PC-3 (cell line): ENCODE results near the gene FBXO5. TPM values are rescaled to one million over a fixed set of nuclear protein-coding genes. Genes with fewer than 3 reads are reported as not detected.

Source experiments
- ATAC-seq: fragments of 200-7000 bp; cut with Tn5 transposase; 2 replicates; pipeline ENCODE4 v1.9.1; 2020; ENCODE audit warnings: mild to moderate bottlenecking, moderate library complexity
- Bru-seq: library from RNA; stranded (reverse); fragments of 400-500 nt; gene quantifications from one replicate; lab custom pipeline; 2021; lab: Mats Ljungman, UMichigan
- BruChase-seq, 2 experiments: library from RNA; stranded (reverse); fragments of 400-500 nt; gene quantifications; one replicate each; lab custom pipeline; 2021; lab: Mats Ljungman, UMichigan
- BruUV-seq: library from RNA; stranded (reverse); fragments of 400-500 nt; replicated peaks from 2 replicates; lab custom pipeline; 2021; lab: Mats Ljungman, UMichigan
- CTCF ChIA-PET: fragments of 300-600 bp; sonication (Branson Sonifier 250); formaldehyde crosslinking; loops from one replicate; lab custom pipeline; 2022; ENCODE audit warnings: antibody characterized with exemption; lab: Charles Lee
- POLR2A ChIA-PET: fragments of 300-600 bp; sonication (Branson Sonifier 250); formaldehyde crosslinking; loops from one replicate; lab custom pipeline; 2022; ENCODE audit warnings: antibody characterized with exemption; ENCODE audit not compliant: unreplicated experiment; lab: Charles Lee
- DNase-seq: peaks from one replicate; pipeline ENCODE4 v3.0.0-alpha.2; 2015
- H2AFZ ChIP-seq: fragments of 300-600 bp; sonication (generic); 2 replicates; pipeline ENCODE4 v1.6.0; 2016; ENCODE audit warnings: antibody characterized with exemption, low read length
- H3F3A ChIP-seq: fragments of 300-600 bp; sonication (generic); one replicate; pipeline ENCODE4 v1.6.0; 2017; ENCODE audit warnings: antibody characterized with exemption, low read length, control low read depth, mild to moderate bottlenecking; ENCODE audit not compliant: unreplicated experiment
- H3K27ac ChIP-seq: fragments of 300-600 bp; sonication (generic); 2 replicates; pipeline ENCODE4 v1.5.1; 2016; ENCODE audit warnings: mild to moderate bottlenecking, low read length
- H3K27me3 ChIP-seq: fragments of 300-600 bp; sonication (generic); 2 replicates; pipeline ENCODE4 v1.6.1; 2016; ENCODE audit warnings: low read length, mixed read lengths
- H3K36me3 ChIP-seq: fragments of 300-600 bp; sonication (generic); 2 replicates; pipeline ENCODE4 v1.6.1; 2016; ENCODE audit warnings: low read depth, mixed run types, low read length, mixed read lengths
- H3K4me1 ChIP-seq: fragments of 300-600 bp; sonication (generic); 2 replicates; pipeline ENCODE4 v1.5.1; 2016; ENCODE audit warnings: low read length; ENCODE audit not compliant: insufficient read depth
- H3K4me2 ChIP-seq: fragments of 300-600 bp; sonication (generic); 2 replicates; pipeline ENCODE4 v1.6.0; 2016; ENCODE audit warnings: low read length
- H3K4me3 ChIP-seq: fragments of 300-600 bp; sonication (generic); 2 replicates; pipeline ENCODE4 v1.5.1; 2016; ENCODE audit warnings: mild to moderate bottlenecking, low read length, mixed read lengths
- H3K79me2 ChIP-seq: fragments of 300-600 bp; sonication (generic); 2 replicates; pipeline ENCODE4 v1.6.1; 2017; ENCODE audit warnings: low read length, mixed read lengths
- H3K9ac ChIP-seq: fragments of 300-600 bp; sonication (generic); 2 replicates; pipeline ENCODE4 v1.6.0; 2016; ENCODE audit warnings: mild to moderate bottlenecking, low read length
- H3K9me2 ChIP-seq: fragments of 300-600 bp; sonication (generic); replicated peaks from 2 replicates; pipeline ENCODE4 v1.6.1; 2016; ENCODE audit warnings: mixed run types, low read length, mixed read lengths
- H3K9me3 ChIP-seq: fragments of 300-600 bp; sonication (generic); 2 replicates; pipeline ENCODE4 v1.6.1; 2016; ENCODE audit warnings: low read length, mixed read lengths
- H4K20me1 ChIP-seq: fragments of 300-600 bp; sonication (generic); 2 replicates; pipeline ENCODE4 v1.6.1; 2016; ENCODE audit warnings: low read length, mixed read lengths
- EZH2 ChIP-seq: fragments of 300-600 bp; sonication (generic); IDR thresholded peaks from one replicate; pipeline ENCODE4 v1.6.1; 2017; ENCODE audit warnings: antibody characterized with exemption, mild to moderate bottlenecking, low read length; ENCODE audit not compliant: unreplicated experiment
- EZH2phosphoT487 ChIP-seq: fragments of 300-600 bp; sonication (generic); IDR thresholded peaks from 2 replicates; pipeline ENCODE4 v1.6.1; 2018; ENCODE audit warnings: mild to moderate bottlenecking, antibody characterized with exemption, low read length, borderline replicate concordance
- intact Hi-C: fragments of 100-400 bp; cut with micrococcal nuclease; formaldehyde crosslinking; loops from 2 replicates; pipeline ENCODE4 v1.9.0; 2023
- long read RNA-seq: library from polyadenylated mRNA; unstranded; transcript quantifications from one replicate; pipeline ENCODE4 v2.0.0, GENCODE V29; 2021; ENCODE audit not compliant: unreplicated experiment
- total RNA-seq: library from RNA; depleted of rRNA; stranded (reverse); fragments of >200 nt; gene quantifications from 2 replicates; pipeline ENCODE4 v1.2.3, GENCODE V29; 2014; rRNA removed
- TF ChIP-seq, protein P1 (sequence below): fragments of 300-600 bp; sonication (generic); conservative IDR thresholded peaks from 2 replicates; pipeline ENCODE4 v1.5.1; 2017; ENCODE audit warnings: antibody characterized with exemption, low read depth, mild to moderate bottlenecking, low read length

FBXO5 gene, protein sequence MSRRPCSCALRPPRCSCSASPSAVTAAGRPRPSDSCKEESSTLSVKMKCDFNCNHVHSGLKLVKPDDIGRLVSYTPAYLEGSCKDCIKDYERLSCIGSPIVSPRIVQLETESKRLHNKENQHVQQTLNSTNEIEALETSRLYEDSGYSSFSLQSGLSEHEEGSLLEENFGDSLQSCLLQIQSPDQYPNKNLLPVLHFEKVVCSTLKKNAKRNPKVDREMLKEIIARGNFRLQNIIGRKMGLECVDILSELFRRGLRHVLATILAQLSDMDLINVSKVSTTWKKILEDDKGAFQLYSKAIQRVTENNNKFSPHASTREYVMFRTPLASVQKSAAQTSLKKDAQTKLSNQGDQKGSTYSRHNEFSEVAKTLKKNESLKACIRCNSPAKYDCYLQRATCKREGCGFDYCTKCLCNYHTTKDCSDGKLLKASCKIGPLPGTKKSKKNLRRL
- total RNA-seq (11.5 and 16.8 TPM in 2 replicates), Bru-seq, nascent RNA (percentile 81 among the genes with signal in this experiment), BruChase-seq, experiment 1, labeled RNA remaining after a 6-hour chase (percentile 65 among the genes with signal in this experiment), BruChase-seq, experiment 2, labeled RNA remaining after a 2-hour chase (percentile 70 among the genes with signal in this experiment)
- long read RNA-seq, transcript FBXO5-202 (5 exons, 2,221 nt) = major isoform, 6 of 12 reads
- long read RNA-seq, partial matches to known transcripts = 2 of 12 reads
- long read RNA-seq, other reads (novel, unspliced or antisense) = 2 of 12 reads

DNA sequence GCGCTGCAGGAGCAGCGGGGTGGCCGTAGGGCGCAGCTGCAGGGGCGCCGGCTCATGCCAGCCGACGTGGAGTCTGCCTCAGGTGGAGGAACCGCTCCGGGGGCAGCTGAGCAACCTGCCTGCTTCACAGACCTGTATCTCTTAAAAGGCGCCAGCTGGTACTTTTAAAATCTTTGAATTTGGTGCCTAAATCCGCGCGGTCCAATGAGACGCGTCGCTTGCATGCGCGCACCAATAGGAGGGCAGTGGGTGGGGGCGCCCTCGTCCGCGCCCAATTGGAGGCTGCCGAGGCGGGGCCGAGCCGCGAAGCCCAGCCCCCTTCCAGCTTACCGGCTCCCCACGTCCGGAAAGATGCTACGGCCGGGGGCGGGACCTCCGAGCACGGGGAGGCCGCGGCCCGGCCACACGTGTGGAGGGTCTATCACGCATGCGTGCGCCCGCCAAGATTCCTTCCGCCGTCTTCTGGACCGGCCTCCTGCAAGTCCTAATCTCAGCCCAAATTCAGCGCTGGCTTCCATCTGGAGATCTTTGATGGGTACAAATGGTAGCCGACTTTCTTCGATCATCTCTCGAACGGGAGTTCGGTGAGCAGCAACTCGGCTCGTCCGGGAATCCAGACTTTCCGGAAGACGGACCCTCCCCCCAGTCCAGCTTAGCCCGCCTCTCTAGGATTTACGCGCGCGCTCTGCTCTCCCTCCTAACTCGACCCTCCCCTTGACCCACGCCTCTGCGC, at the start of gene FBXO5:
Gene FBXO5 (minus strand): TSS at position 138 of the 733 bp plus-strand sequence. CDS start 82 bp downstream, at position 56.
- Histone ChIP-seq H3K4me1 (peaks cover 25% of the 10 kb centered on the region), H3K9me2 (no peaks in the 10 kb centered on the region), H4K20me1 (peaks cover 20% of the 10 kb centered on the region), H2AFZ (peak within 1 kb of the TSS; percentile 86), H3K4me3 (peak within 1 kb of the TSS; percentile 83), H3K9me3 (no peaks in the 10 kb centered on the region), H3K9ac (peak within 1 kb of the TSS; percentile 100), H3K36me3 (peaks cover 4% of the 10 kb centered on the region; the same call in 1 of the 2 replicates), H3F3A (no peaks in the 10 kb centered on the region), H3K79me2 (peaks cover 82% of the 10 kb centered on the region), H3K27me3 (no peaks in the 10 kb centered on the region), H3K4me2 (peak within 1 kb of the TSS; percentile 94), H3K27ac (peak within 1 kb of the TSS; percentile 97)
- BruUV-seq = TSS peak; percentile 43
- TF ChIP-seq EZH2phosphoT487 (no peak), EZH2 (no peak)
- TF ChIP-seq, protein P1, sequence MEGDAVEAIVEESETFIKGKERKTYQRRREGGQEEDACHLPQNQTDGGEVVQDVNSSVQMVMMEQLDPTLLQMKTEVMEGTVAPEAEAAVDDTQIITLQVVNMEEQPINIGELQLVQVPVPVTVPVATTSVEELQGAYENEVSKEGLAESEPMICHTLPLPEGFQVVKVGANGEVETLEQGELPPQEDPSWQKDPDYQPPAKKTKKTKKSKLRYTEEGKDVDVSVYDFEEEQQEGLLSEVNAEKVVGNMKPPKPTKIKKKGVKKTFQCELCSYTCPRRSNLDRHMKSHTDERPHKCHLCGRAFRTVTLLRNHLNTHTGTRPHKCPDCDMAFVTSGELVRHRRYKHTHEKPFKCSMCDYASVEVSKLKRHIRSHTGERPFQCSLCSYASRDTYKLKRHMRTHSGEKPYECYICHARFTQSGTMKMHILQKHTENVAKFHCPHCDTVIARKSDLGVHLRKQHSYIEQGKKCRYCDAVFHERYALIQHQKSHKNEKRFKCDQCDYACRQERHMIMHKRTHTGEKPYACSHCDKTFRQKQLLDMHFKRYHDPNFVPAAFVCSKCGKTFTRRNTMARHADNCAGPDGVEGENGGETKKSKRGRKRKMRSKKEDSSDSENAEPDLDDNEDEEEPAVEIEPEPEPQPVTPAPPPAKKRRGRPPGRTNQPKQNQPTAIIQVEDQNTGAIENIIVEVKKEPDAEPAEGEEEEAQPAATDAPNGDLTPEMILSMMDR = no peak
- intact Hi-C loops = loop anchor here (2.0 kb wide), 2 partner anchors 20 to 184 kb away; partner anchors contain the start of gene MTRF1L
- POLR2A ChIA-PET = no interaction called here
- CTCF ChIA-PET = no interaction called here
- DNase-seq = peak; percentile 95
- ATAC-seq = peak; percentile 84

DNA sequence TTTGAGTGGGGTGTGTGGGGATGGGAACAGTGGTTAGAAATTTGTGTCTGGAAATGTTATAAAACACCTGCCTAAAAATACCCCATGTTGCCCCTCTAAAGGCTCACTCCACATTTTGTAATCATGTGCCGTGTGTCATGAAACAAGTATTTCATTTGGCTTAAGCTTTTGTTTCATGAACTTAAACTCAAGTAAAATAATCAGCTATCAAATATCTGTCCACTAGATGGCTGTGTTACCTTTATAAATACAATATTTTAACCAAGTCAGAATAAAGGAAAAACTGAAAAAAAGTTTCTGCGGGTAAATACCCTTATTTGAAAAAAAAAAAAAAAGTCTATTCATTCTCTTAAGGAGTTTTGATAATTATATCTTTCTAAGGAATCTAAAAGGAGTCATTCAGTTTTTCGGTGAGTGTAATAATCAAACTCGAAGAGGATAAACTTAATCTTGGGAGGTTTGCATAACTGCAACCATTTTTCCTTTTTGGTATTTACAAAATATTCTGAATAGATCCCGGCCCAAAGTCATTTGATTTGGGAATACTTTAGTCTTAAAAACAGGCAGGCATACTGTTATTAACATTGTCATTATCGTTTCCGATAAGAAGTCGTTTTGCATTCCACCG, 49.5 kb upstream of the FBXO5 start:
- H3K27ac ChIP-seq = peak overlapping the region; percentile 90
- ATAC-seq (peak; percentile 14), DNase-seq (peak; percentile 69)
- ChIA-PET POLR2A (interaction anchor here (0.5 kb wide), 1 partner anchor 144 kb away, joined by 3 read pairs; no protein-coding TSS in a partner anchor), CTCF (interaction anchor here (0.5 to 0.7 kb wide), 8 partner anchors 64 to 899 kb away, joined by 3 to 9 read pairs (median 4); no protein-coding TSS in a partner anchor)
- no peaks in the 10 kb centered on the region for H3K79me2 ChIP-seq
- peaks cover 24% of the 10 kb centered on the region for H3K4me1 ChIP-seq
- no peaks in the 10 kb centered on the region for H3K36me3 ChIP-seq
- H3F3A ChIP-seq = no peaks in the 10 kb centered on the region
- peak overlapping the region; percentile 73 for H3K4me2 ChIP-seq
- H4K20me1 ChIP-seq = no peaks in the 10 kb centered on the region
- H2AFZ ChIP-seq = no peak overlapping the region
- intact Hi-C loops = loop anchor here (1.0 to 10.0 kb wide), 4 partner anchors 76 to 480 kb away; no protein-coding TSS in a partner anchor
- no TSS peak for BruUV-seq
- peak overlapping the region; percentile 63 for H3K9ac ChIP-seq
- no peaks in the 10 kb centered on the region for H3K27me3 ChIP-seq
- TF ChIP-seq, protein P1 = peak; percentile 63
- TF ChIP-seq EZH2 (no peak), EZH2phosphoT487 (no peak)
- H3K9me2 ChIP-seq = no peaks in the 10 kb centered on the region
- no peak overlapping the region for H3K4me3 ChIP-seq
- no peaks in the 10 kb centered on the region for H3K9me3 ChIP-seq
